Stimulated activated naive CD4-positive, alpha-beta T cell treated with Interleukin-2 at 50 U/mL for 16 hours (primary cell): ENCODE data around the gene TNFRSF1B.

ENCODE experiments used
- DNase-seq: peaks from one replicate; lab custom pipeline; 2025; lab: John Stamatoyannopoulos, UW

The TNFRSF1B gene

GRCh38 chr1:12191242-12192032 is 24.6 kb downstream of the TNFRSF1B start:
- DNase-seq: no peak

GRCh38 chr1:12194666-12195216 is 27.9 kb downstream of the TNFRSF1B start:
- DNase-seq: no peak

GRCh38 chr1:12195416-12195815 is 28.6 kb downstream of the TNFRSF1B start:
- DNase-seq: no peak

GRCh38 chr1:12196641-12197482 is 30.1 kb downstream of the TNFRSF1B start:
- no peak for DNase-seq

GRCh38 chr1:12197483-12197880 is 30.7 kb downstream of the TNFRSF1B start:
- no peak for DNase-seq

- no peak for DNase-seq
Measured at GRCh38 chr1:12200208-12200607, 33.4 kb downstream of the TNFRSF1B start.

GRCh38 chr1:12201352-12202189 is 34.8 kb downstream of the TNFRSF1B start:
- peak; percentile 19 for DNase-seq

GRCh38 chr1:12202190-12202497 is 35.4 kb downstream of the TNFRSF1B start:
- no peak for DNase-seq

GRCh38 chr1:12202577-12202976 is 35.8 kb downstream of the TNFRSF1B start:
- no peak for DNase-seq

- no peak for DNase-seq
Measured at GRCh38 chr1:12203216-12204007, 36.6 kb downstream of the TNFRSF1B start.

- DNase-seq: peak; percentile 60
Measured at GRCh38 chr1:12204140-12204539, 37.3 kb downstream of the TNFRSF1B start.

GRCh38 chr1:12204754-12205658 is 38.2 kb downstream of the TNFRSF1B start:
- DNase-seq: no peak

GRCh38 chr1:12206238-12206637 is 39.4 kb downstream of the TNFRSF1B start:
- DNase-seq: no peak

GRCh38 chr1:12206792-12207424 is 40.1 kb downstream of the TNFRSF1B start:
- DNase-seq: no peak

- DNase-seq: no peak
Measured at GRCh38 chr1:12208271-12208670, 41.5 kb downstream of the TNFRSF1B start.

- DNase-seq: peak; percentile 76
Measured at GRCh38 chr1:12208764-12209494, 42.1 kb downstream of the TNFRSF1B start.

GRCh38 chr1:12209495-12209832 is 42.7 kb downstream of the TNFRSF1B start:
- DNase-seq: no peak

GRCh38 chr1:12215118-12215961 is 48.5 kb downstream of the TNFRSF1B start:
- DNase-seq: no peak
